HCT116 (cell line): Measurements from ENCODE around the gene LAMA1. TPM values are rescaled to one million over a fixed set of nuclear protein-coding genes. Genes with fewer than 3 reads are reported as not detected.

ENCODE experiments used
- ATAC-seq: fragments of 200-7000 bp; cut with Tn5 transposase; 2 replicates; pipeline ENCODE4 v1.9.1; 2020; ENCODE audit warnings: mild to moderate bottlenecking, moderate library complexity
- BruUV-seq: library from RNA; stranded (reverse); fragments of 400-500 nt; replicated peaks from 2 replicates; lab custom pipeline; 2021; lab: Mats Ljungman, UMichigan
- CTCF ChIA-PET: fragments of 300-600 bp; sonication (Branson Sonifier 250); formaldehyde crosslinking; loops from one replicate; lab custom pipeline; 2021; ENCODE audit warnings: antibody characterized with exemption; lab: Charles Lee
- POLR2A ChIA-PET: fragments of 300-600, 350-600 bp; sonication (Branson Sonifier 250); formaldehyde crosslinking; loops from one replicate; lab custom pipeline; 2021; ENCODE audit warnings: antibody characterized with exemption; lab: Charles Lee
- RAD21 ChIA-PET, 2 experiments: fragments of 300-600 bp; sonication (Branson Sonifier 250); formaldehyde crosslinking; loops; one replicate each; lab custom pipeline; 2023; ENCODE audit warnings: low total read pairs in 2 of 2; ENCODE audit not compliant: uncharacterized antibody in 2 of 2, unreplicated experiment in 2 of 2, low non-redundant PET in 1 of 2; lab: Charles Lee
- DNase-seq: peaks from one replicate; pipeline ENCODE4 v3.0.0-alpha.2; 2010; ENCODE audit warnings: low read depth, low spot score
- H2AFZ ChIP-seq: fragments of 200-600 bp; shearing (Covaris generic), sonication (generic); 2 replicates; pipeline ENCODE4 v1.6.1; 2017; ENCODE audit warnings: low read depth, mixed run types, mixed read lengths, antibody characterized with exemption, low read length; ENCODE audit not compliant: poor library complexity, severe bottlenecking
- H3K27ac ChIP-seq: 2 replicates; pipeline ENCODE4 v1.5.1; 2012; ENCODE audit warnings: low read depth, low read length
- H3K27me3 ChIP-seq: fragments of 200-600 bp; sonication (generic); 2 replicates; pipeline ENCODE4 v1.6.1; 2016; ENCODE audit warnings: mixed run types, low read length, mixed read lengths; ENCODE audit not compliant: insufficient read depth
- H3K36me3 ChIP-seq, 2 experiments: fragments of 200-500 bp in 1 of 2; fragments of 200-600 bp in 1 of 2; sonication (Bioruptor generic) in 1 of 2; sonication (generic) in 1 of 2; 2 replicates each; pipeline versions ENCODE4 v1.5.1 to v1.6.1; 2014 to 2016; ENCODE audit warnings: low read length in 2 of 2, inconsistent platforms in 1 of 2, mixed read lengths in 1 of 2, mixed run types in 1 of 2; ENCODE audit not compliant: insufficient read depth in 2 of 2, control insufficient read depth in 1 of 2
- H3K4me1 ChIP-seq, 2 experiments: fragments of 200-600 bp in 1 of 2; sonication (generic) in 1 of 2; 2 replicates each; pipeline versions ENCODE4 v1.5.1 to v1.6.1; 2012 to 2017; ENCODE audit warnings: low read length in 2 of 2, inconsistent platforms in 1 of 2, mild to moderate bottlenecking in 1 of 2, mixed read lengths in 1 of 2, mixed run types in 1 of 2, moderate library complexity in 1 of 2; ENCODE audit not compliant: insufficient read depth in 2 of 2, control insufficient read depth in 1 of 2
- H3K4me2 ChIP-seq: fragments of 200-600 bp; sonication (generic); 2 replicates; pipeline ENCODE4 v1.6.1; 2017; ENCODE audit warnings: mixed run types, low read length, mixed read lengths
- H3K4me3 ChIP-seq, 2 experiments: fragments of 200-600 bp in 1 of 2; sonication (generic) in 1 of 2; replicated peaks in 1 of 2; 2 replicates each; pipeline ENCODE4 v1.5.1; 2011 to 2016; ENCODE audit warnings: low read length in 2 of 2, control low read depth in 1 of 2, low read depth in 1 of 2, mild to moderate bottlenecking in 1 of 2, mixed read lengths in 1 of 2, mixed run types in 1 of 2
- H3K79me2 ChIP-seq: fragments of 200-600 bp; sonication (generic); 2 replicates; pipeline ENCODE4 v1.6.1; 2017; ENCODE audit warnings: mild to moderate bottlenecking, mixed run types, low read length, moderate library complexity, mixed read lengths; ENCODE audit not compliant: insufficient read depth
- H3K9ac ChIP-seq: fragments of 200-600 bp; sonication (generic); 2 replicates; pipeline ENCODE4 v1.6.1; 2016; ENCODE audit warnings: low read length, mixed read lengths
- H3K9me2 ChIP-seq: fragments of 200-600 bp; sonication (generic), shearing (Covaris generic); 2 replicates; pipeline ENCODE4 v1.6.1; 2017; ENCODE audit warnings: mixed run types, mild to moderate bottlenecking, moderate library complexity; ENCODE audit not compliant: insufficient read depth
- H3K9me3 ChIP-seq, 2 experiments: fragments of 200-500 bp in 1 of 2; fragments of 200-600 bp in 1 of 2; sonication (Bioruptor generic) in 1 of 2; sonication (generic) in 1 of 2; 2 replicates each; pipeline ENCODE4 v1.6.1; 2014 to 2017; ENCODE audit warnings: low read length in 2 of 2, mixed read lengths in 2 of 2, inconsistent platforms in 1 of 2, low read depth in 1 of 2, mild to moderate bottlenecking in 1 of 2, mixed run types in 1 of 2, moderate library complexity in 1 of 2; ENCODE audit not compliant: control insufficient read depth in 1 of 2, insufficient read depth in 1 of 2
- H4K20me1 ChIP-seq: fragments of 200-600 bp; sonication (generic), shearing (Covaris generic); 2 replicates; pipeline ENCODE4 v1.6.1; 2017; ENCODE audit warnings: mixed run types, mild to moderate bottlenecking, moderate library complexity; ENCODE audit not compliant: insufficient read depth
- EZH2phosphoT487 ChIP-seq: fragments of 200-600 bp; IDR thresholded peaks from 2 replicates; pipeline ENCODE4 v1.6.1; 2018; ENCODE audit warnings: antibody characterized with exemption, borderline replicate concordance
- POLR2AphosphoS5 ChIP-seq: IDR thresholded peaks from 2 replicates; pipeline ENCODE4 v1.6.1; 2011; ENCODE audit warnings: mild to moderate bottlenecking, low read depth, low read length, moderate library complexity
- ZFX ChIP-seq: fragments of 450-650 bp; IDR thresholded peaks from 2 replicates; pipeline ENCODE4 v1.6.1; 2017
- intact Hi-C: fragments of 100-400 bp; cut with micrococcal nuclease; formaldehyde crosslinking; loops from 2 replicates; pipeline ENCODE4 v1.10.0; 2022
- total RNA-seq: library from RNA; stranded (reverse); gene quantifications from one replicate; pipeline ENCODE4 v1.2.1, GENCODE V29; 2021; ENCODE audit not compliant: unreplicated experiment
- TF ChIP-seq, protein P1 (sequence below): IDR thresholded peaks from 2 replicates; pipeline ENCODE4 v1.6.1; 2011; ENCODE audit warnings: mild to moderate bottlenecking, low read length, moderate library complexity; ENCODE audit not compliant: insufficient replicate concordance; ENCODE audit errors: extremely low read depth
- TF ChIP-seq, protein P2 (sequence below), 3 experiments: fragments of 200-600 bp in 1 of 3; sonication (generic) in 1 of 3; IDR thresholded peaks in 2 of 3; conservative IDR thresholded peaks in 1 of 3; 2 replicates each; pipeline ENCODE4 v1.5.1; 2012 to 2017; ENCODE audit warnings: low read depth in 2 of 3, low read length in 2 of 3, antibody characterized with exemption in 1 of 3, borderline replicate concordance in 1 of 3, control low read depth in 1 of 3, mild to moderate bottlenecking in 1 of 3, mixed read lengths in 1 of 3, mixed run types in 1 of 3, moderate library complexity in 1 of 3; ENCODE audit not compliant: insufficient read depth in 1 of 3
- TF ChIP-seq, protein P3 (sequence below): IDR thresholded peaks from 2 replicates; pipeline ENCODE4 v1.6.1; 2012; ENCODE audit warnings: low read depth

The LAMA1 gene
- total RNA-seq, 1 experiment from 2014 or later, result 0.05 TPM

DNA sequence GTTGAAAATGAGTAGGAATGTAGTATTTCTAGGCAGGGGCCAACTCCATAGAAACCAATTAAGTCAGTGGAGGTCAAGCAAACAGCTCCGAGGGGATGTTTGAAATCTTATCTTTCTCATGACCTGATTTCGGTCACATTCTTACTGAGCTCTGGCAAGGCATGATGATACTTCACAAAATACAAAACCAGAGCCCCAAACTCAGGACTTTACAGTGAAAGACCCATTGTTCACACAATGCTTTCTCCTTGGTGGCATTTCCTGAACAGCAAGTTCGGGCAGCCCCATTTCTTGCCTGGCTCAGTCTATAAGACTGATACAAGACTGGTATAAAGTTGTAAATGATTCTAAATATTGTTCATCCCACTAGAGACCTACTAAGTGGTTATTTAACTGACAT, 53.3 kb downstream of the LAMA1 start:
- no peak overlapping the region for H2AFZ ChIP-seq
- H3K79me2 ChIP-seq, result no peaks in the 10 kb centered on the region
- POLR2A ChIA-PET, result no interaction called here
- no TSS peak for BruUV-seq
- peaks cover 0 to 21% of the 10 kb centered on the region in 2 experiments; a peak in 2 of 4 replicates for H3K9me3 ChIP-seq
- H3K4me2 ChIP-seq, result no peak overlapping the region
- intact Hi-C loops, result no loop called here
- no peaks in the 10 kb centered on the region for H3K27me3 ChIP-seq
- ATAC-seq (no peak), DNase-seq (no peak)
- H3K27ac ChIP-seq, result no peak overlapping the region
- H3K4me1 ChIP-seq, result no peaks in the 10 kb centered on the region
- RAD21 ChIA-PET, result no interaction called here
- no peak overlapping the region for H3K9ac ChIP-seq
- no peaks in the 10 kb centered on the region for H4K20me1 ChIP-seq
- H3K9me2 ChIP-seq, result no peaks in the 10 kb centered on the region
- no peaks in the 10 kb centered on the region for H3K36me3 ChIP-seq
- H3K4me3 ChIP-seq, result no peak overlapping the region
- CTCF ChIA-PET, result no interaction called here
- TF ChIP-seq, protein P1, sequence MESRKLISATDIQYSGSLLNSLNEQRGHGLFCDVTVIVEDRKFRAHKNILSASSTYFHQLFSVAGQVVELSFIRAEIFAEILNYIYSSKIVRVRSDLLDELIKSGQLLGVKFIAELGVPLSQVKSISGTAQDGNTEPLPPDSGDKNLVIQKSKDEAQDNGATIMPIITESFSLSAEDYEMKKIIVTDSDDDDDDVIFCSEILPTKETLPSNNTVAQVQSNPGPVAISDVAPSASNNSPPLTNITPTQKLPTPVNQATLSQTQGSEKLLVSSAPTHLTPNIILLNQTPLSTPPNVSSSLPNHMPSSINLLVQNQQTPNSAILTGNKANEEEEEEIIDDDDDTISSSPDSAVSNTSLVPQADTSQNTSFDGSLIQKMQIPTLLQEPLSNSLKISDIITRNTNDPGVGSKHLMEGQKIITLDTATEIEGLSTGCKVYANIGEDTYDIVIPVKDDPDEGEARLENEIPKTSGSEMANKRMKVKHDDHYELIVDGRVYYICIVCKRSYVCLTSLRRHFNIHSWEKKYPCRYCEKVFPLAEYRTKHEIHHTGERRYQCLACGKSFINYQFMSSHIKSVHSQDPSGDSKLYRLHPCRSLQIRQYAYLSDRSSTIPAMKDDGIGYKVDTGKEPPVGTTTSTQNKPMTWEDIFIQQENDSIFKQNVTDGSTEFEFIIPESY, result no peak
- no peak for TF ChIP-seq ZFX
- no peak for TF ChIP-seq POLR2AphosphoS5
- TF ChIP-seq, protein P2, sequence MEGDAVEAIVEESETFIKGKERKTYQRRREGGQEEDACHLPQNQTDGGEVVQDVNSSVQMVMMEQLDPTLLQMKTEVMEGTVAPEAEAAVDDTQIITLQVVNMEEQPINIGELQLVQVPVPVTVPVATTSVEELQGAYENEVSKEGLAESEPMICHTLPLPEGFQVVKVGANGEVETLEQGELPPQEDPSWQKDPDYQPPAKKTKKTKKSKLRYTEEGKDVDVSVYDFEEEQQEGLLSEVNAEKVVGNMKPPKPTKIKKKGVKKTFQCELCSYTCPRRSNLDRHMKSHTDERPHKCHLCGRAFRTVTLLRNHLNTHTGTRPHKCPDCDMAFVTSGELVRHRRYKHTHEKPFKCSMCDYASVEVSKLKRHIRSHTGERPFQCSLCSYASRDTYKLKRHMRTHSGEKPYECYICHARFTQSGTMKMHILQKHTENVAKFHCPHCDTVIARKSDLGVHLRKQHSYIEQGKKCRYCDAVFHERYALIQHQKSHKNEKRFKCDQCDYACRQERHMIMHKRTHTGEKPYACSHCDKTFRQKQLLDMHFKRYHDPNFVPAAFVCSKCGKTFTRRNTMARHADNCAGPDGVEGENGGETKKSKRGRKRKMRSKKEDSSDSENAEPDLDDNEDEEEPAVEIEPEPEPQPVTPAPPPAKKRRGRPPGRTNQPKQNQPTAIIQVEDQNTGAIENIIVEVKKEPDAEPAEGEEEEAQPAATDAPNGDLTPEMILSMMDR (IDR thresholded peaks at IDR 0.05 in 2 of 3, conservative IDR thresholded peaks at IDR 0.05 in 1 of 3; ENCODE audit: borderline replicate concordance in 1 of 3, insufficient read depth in 1 of 3, low read depth in 2 of 3, low read length in 2 of 3), result no peak
- TF ChIP-seq EZH2phosphoT487, result no peak
- TF ChIP-seq, protein P3, sequence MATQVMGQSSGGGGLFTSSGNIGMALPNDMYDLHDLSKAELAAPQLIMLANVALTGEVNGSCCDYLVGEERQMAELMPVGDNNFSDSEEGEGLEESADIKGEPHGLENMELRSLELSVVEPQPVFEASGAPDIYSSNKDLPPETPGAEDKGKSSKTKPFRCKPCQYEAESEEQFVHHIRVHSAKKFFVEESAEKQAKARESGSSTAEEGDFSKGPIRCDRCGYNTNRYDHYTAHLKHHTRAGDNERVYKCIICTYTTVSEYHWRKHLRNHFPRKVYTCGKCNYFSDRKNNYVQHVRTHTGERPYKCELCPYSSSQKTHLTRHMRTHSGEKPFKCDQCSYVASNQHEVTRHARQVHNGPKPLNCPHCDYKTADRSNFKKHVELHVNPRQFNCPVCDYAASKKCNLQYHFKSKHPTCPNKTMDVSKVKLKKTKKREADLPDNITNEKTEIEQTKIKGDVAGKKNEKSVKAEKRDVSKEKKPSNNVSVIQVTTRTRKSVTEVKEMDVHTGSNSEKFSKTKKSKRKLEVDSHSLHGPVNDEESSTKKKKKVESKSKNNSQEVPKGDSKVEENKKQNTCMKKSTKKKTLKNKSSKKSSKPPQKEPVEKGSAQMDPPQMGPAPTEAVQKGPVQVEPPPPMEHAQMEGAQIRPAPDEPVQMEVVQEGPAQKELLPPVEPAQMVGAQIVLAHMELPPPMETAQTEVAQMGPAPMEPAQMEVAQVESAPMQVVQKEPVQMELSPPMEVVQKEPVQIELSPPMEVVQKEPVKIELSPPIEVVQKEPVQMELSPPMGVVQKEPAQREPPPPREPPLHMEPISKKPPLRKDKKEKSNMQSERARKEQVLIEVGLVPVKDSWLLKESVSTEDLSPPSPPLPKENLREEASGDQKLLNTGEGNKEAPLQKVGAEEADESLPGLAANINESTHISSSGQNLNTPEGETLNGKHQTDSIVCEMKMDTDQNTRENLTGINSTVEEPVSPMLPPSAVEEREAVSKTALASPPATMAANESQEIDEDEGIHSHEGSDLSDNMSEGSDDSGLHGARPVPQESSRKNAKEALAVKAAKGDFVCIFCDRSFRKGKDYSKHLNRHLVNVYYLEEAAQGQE, result no peak
